Pulmonary artery endothelial cell (primary cell): ENCODE data around the gene CTSG. TPM values are rescaled to one million over a fixed set of nuclear protein-coding genes. Genes with fewer than 3 reads are reported as not detected.
"Not testable (repeated sequence)": the region's sequence is repeated elsewhere in the genome, so short reads cannot be mapped to it uniquely, and the experiment has no call there.

Experiments
- DNase-seq: peaks from one replicate; pipeline ENCODE4 v3.0.0-alpha.2; 2011; ENCODE audit warnings: low read depth, low spot score
- total RNA-seq: library from RNA; depleted of rRNA; stranded (reverse); fragments of >200 nt; gene quantifications from 2 replicates; pipeline ENCODE4 v1.2.3, GENCODE V29; 2014

CTSG gene
- total RNA-seq, result not detected in 2 replicates

GRCh38 chr14:24576182-24576581 is at the start of gene CTSG:
CTSG (minus strand) TSS chr14:24576250; CDS start chr14:24576223, 27 bp downstream.
- no peak for DNase-seq

GRCh38 chr14:24613747-24614146 is 37.7 kb upstream of the CTSG start:
- DNase-seq, result no peak

- DNase-seq, result no peak
Measured at GRCh38 chr14:24613241-24613640, 37.2 kb upstream of the CTSG start.

GRCh38 chr14:24612196-24612595 is 36.1 kb upstream of the CTSG start:
- DNase-seq, result no peak

GRCh38 chr14:24609655-24610344 is 33.8 kb upstream of the CTSG start, which contains the start of gene GZMH:
GZMH (minus strand) TSS chr14:24609685; CDS start chr14:24609613, 72 bp downstream.
- no peak for DNase-seq

- no peak for DNase-seq
Measured at GRCh38 chr14:24607635-24608514, 31.8 kb upstream of the CTSG start.

- DNase-seq, result no peak
Measured at GRCh38 chr14:24607081-24607480, 31.0 kb upstream of the CTSG start.

- DNase-seq, result no peak
Measured at GRCh38 chr14:24606297-24606696, 30.2 kb upstream of the CTSG start.

GRCh38 chr14:24605435-24606190 is 29.6 kb upstream of the CTSG start:
- DNase-seq, result no peak

- no peak for DNase-seq
Measured at GRCh38 chr14:24597403-24597802, 21.4 kb upstream of the CTSG start.

GRCh38 chr14:24595073-24595808 is 19.2 kb upstream of the CTSG start:
- no peak for DNase-seq

GRCh38 chr14:24591004-24591403 is 15.0 kb upstream of the CTSG start:
- not testable (repeated sequence) for DNase-seq

- not testable (repeated sequence) for DNase-seq
Measured at GRCh38 chr14:24584402-24584801, 8.4 kb upstream of the CTSG start.

GRCh38 chr14:24578558-24578957 is 2.5 kb upstream of the CTSG start:
- DNase-seq, result no peak

GRCh38 chr14:24576771-24577170 is 721 bp upstream of the CTSG start:
- no peak for DNase-seq

GRCh38 chr14:24574206-24574774 is 1.8 kb downstream of the CTSG start:
- DNase-seq, result no peak

GRCh38 chr14:24566318-24566717 is 9.7 kb downstream of the CTSG start:
- DNase-seq, result no peak

- no peak for DNase-seq
Measured at GRCh38 chr14:24565766-24566165, 10.3 kb downstream of the CTSG start.

GRCh38 chr14:24563505-24563904 is 12.5 kb downstream of the CTSG start:
- no peak for DNase-seq

GRCh38 chr14:24556756-24557155 is 19.3 kb downstream of the CTSG start:
- DNase-seq, result no peak

- not testable (repeated sequence) for DNase-seq
Measured at GRCh38 chr14:24549064-24549463, 27.0 kb downstream of the CTSG start.
